ENCODE results near the gene SHANK2. TPM values are rescaled to one million over a fixed set of nuclear protein-coding genes. Genes with fewer than 3 reads are reported as not detected.

SHANK2 gene
- polyA plus RNA-seq, 1 donor (not counting 4 experiments of a cell fraction or from before 2014, with no cell fraction given), result 0.22 TPM

DNA sequence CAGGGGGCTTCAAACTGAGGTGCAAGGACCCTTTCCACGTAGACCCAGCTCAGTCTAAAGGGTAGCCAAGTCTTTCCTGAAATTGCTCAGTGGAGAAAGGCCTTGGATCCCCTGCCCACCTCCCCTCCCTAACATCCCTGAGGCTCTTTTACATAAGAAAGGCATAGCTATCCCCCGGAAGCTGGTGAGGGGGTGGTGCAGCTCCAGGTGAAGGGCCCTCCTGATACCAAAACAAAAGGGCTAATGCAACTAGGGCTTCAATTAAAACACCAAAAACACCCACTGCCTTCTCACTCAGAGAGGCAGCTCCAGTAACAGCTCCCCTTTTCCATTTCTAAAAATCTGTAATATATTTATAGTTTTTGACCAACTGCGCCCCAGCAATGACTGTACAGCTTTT is 5.8 kb downstream of the SHANK2 start:
- dilution Hi-C loops (cut with MboI; ENCODE audit: extremely low pct_ligation_motif_present, low sequenced_read_pairs), result no loop called here
- Histone ChIP-seq H2AFZ (ENCODE audit: control insufficient read depth, low read length) (no peak overlapping the region), H3K9me1 (ENCODE audit: control insufficient read depth, extremely low read depth, insufficient read depth, low read length) (no peaks in the 10 kb centered on the region), H3K79me2 (ENCODE audit: control insufficient read depth, insufficient read depth, low read length) (no peaks in the 10 kb centered on the region), H3K9ac (ENCODE audit: control insufficient read depth, extremely low read depth, insufficient read depth, low read length) (no peak overlapping the region), H3K36me3 (ENCODE audit: control insufficient read depth in 2 of 2, extremely low read depth in 1 of 2, insufficient read depth in 2 of 2, low read length in 2 of 2) (no peaks in the 10 kb centered on the region), H3K4me2 (ENCODE audit: control insufficient read depth, extremely low read depth, insufficient read depth, low read depth, low read length) (no peak overlapping the region), H3K9me3 (ENCODE audit: control insufficient read depth, low read depth, low read length) (no peaks in the 10 kb centered on the region), H3K4me1 (ENCODE audit: control insufficient read depth, extremely low read depth, insufficient read depth, low read length) (peaks cover 2% of the 10 kb centered on the region), H4K20me1 (ENCODE audit: control insufficient read depth, extremely low read depth, insufficient read depth, low read length) (no peaks in the 10 kb centered on the region), H3K27me3 (ENCODE audit: control insufficient read depth, extremely low read depth, insufficient read depth, low read length) (peaks cover 15% of the 10 kb centered on the region), H3K4me3 (ENCODE audit: control insufficient read depth in 2 of 3, extremely low read depth in 1 of 3, insufficient read depth in 2 of 3, low read depth in 1 of 3, low read length in 3 of 3) (no peak overlapping the region), H3K27ac (ENCODE audit: control insufficient read depth, insufficient read depth, low read length) (no peak overlapping the region)
- TF ChIP-seq, protein P1, sequence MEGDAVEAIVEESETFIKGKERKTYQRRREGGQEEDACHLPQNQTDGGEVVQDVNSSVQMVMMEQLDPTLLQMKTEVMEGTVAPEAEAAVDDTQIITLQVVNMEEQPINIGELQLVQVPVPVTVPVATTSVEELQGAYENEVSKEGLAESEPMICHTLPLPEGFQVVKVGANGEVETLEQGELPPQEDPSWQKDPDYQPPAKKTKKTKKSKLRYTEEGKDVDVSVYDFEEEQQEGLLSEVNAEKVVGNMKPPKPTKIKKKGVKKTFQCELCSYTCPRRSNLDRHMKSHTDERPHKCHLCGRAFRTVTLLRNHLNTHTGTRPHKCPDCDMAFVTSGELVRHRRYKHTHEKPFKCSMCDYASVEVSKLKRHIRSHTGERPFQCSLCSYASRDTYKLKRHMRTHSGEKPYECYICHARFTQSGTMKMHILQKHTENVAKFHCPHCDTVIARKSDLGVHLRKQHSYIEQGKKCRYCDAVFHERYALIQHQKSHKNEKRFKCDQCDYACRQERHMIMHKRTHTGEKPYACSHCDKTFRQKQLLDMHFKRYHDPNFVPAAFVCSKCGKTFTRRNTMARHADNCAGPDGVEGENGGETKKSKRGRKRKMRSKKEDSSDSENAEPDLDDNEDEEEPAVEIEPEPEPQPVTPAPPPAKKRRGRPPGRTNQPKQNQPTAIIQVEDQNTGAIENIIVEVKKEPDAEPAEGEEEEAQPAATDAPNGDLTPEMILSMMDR (optimal IDR thresholded peaks at IDR 0.05 in 1 of 3, IDR thresholded peaks at IDR 0.05 in 1 of 3, conservative IDR thresholded peaks at IDR 0.05 in 1 of 3; ENCODE audit: extremely low read depth in 1 of 3, insufficient read depth in 2 of 3, low read length in 3 of 3), result no peak
- no peak for TF ChIP-seq EZH2 (IDR thresholded peaks at IDR 0.05; ENCODE audit: low read length)
- FAIRE-seq, result no peak
- no peak for DNase-seq (ENCODE audit: low read depth, low spot score)

DNA sequence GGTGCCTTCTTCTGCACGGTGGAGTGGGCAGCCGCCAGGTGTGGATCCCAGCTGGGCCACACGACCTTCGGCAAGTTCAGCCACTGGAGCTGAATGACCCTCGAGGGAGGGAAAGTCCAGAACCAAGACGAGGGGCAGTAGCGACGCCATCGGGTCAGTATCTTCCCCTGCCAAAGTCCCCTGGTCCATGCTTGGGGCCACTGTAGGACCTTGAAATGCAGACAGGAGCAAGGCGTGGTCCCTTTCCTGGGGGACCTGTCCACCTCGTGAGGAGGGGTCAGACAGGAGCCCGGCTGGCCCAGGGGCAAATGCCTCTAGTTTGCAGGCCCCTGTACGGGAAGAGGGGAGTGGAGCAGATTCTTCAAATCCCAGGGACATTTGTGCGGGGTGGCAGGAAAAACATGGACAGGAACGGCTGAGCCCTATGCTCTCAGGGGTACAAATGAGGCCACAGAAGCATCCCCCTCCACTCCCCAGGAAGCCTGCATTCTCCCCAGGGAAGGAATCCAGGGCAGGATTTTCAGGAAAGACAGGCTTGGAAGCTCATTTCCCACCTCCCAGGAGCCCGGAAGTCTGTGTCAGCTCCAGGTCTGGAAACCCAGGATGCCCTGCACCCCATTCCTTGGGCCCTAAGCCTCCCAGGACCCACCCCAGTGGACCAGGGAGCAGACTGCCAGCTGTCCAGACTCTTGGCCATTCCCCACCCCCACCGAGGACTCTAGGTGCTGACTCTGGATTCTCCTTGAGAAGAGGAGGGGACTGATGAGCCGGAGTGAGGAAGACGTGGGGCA is 6.6 kb downstream of the SHANK2 start:
- Histone ChIP-seq H3K4me3 (ENCODE audit: control insufficient read depth in 2 of 3, extremely low read depth in 1 of 3, insufficient read depth in 2 of 3, low read depth in 1 of 3, low read length in 3 of 3) (no peak overlapping the region), H3K27ac (ENCODE audit: control insufficient read depth, insufficient read depth, low read length) (no peak overlapping the region), H3K9ac (ENCODE audit: control insufficient read depth, extremely low read depth, insufficient read depth, low read length) (no peak overlapping the region), H3K79me2 (ENCODE audit: control insufficient read depth, insufficient read depth, low read length) (no peaks in the 10 kb centered on the region), H3K9me3 (ENCODE audit: control insufficient read depth, low read depth, low read length) (no peaks in the 10 kb centered on the region), H2AFZ (ENCODE audit: control insufficient read depth, low read length) (no peak overlapping the region), H3K36me3 (ENCODE audit: control insufficient read depth in 2 of 2, extremely low read depth in 1 of 2, insufficient read depth in 2 of 2, low read length in 2 of 2) (no peaks in the 10 kb centered on the region), H3K9me1 (ENCODE audit: control insufficient read depth, extremely low read depth, insufficient read depth, low read length) (no peaks in the 10 kb centered on the region), H3K4me1 (ENCODE audit: control insufficient read depth, extremely low read depth, insufficient read depth, low read length) (peaks cover 10% of the 10 kb centered on the region), H3K27me3 (ENCODE audit: control insufficient read depth, extremely low read depth, insufficient read depth, low read length) (peaks cover 12% of the 10 kb centered on the region), H3K4me2 (ENCODE audit: control insufficient read depth, extremely low read depth, insufficient read depth, low read depth, low read length) (no peak overlapping the region), H4K20me1 (ENCODE audit: control insufficient read depth, extremely low read depth, insufficient read depth, low read length) (no peaks in the 10 kb centered on the region)
- DNase-seq (ENCODE audit: low read depth, low spot score) (no peak), FAIRE-seq (no peak)
- dilution Hi-C loops (cut with MboI; ENCODE audit: extremely low pct_ligation_motif_present, low sequenced_read_pairs), result no loop called here
- TF ChIP-seq, protein P1 (optimal IDR thresholded peaks at IDR 0.05 in 1 of 3, IDR thresholded peaks at IDR 0.05 in 1 of 3, conservative IDR thresholded peaks at IDR 0.05 in 1 of 3; ENCODE audit: extremely low read depth in 1 of 3, insufficient read depth in 2 of 3, low read length in 3 of 3), result no peak
- no peak for TF ChIP-seq EZH2 (IDR thresholded peaks at IDR 0.05; ENCODE audit: low read length)
